ENCODE data around the gene PCDHA4.

GRCh38 chr5:140767444-140767843 is 39.4 kb upstream of the PCDHA4 start:
- TF ChIP-seq USF2 (IDR thresholded peaks at IDR 0.05) (no peak), CTCF (IDR thresholded peaks at IDR 0.05) (no peak), SREBF2 (IDR thresholded peaks at IDR 0.05) (no peak), MAX (IDR thresholded peaks at IDR 0.05) (no peak), POLR2A (IDR thresholded peaks at IDR 0.05; ENCODE audit: low read length) (no peak), EP300 (IDR thresholded peaks at IDR 0.05) (no peak)
